H1 (cell line): ENCODE measurements around the gene CLN5. TPM values are rescaled to one million over a fixed set of nuclear protein-coding genes. Genes with fewer than 3 reads are reported as not detected.

Experiments
- CHD7 ChIP-seq: fragments of 300-600 bp; sonication (generic); IDR thresholded peaks from 2 replicates; pipeline ENCODE4 v1.7.1; 2012; ENCODE audit warnings: low read length, moderate library complexity, mild to moderate bottlenecking, inconsistent platforms; ENCODE audit not compliant: insufficient replicate concordance
- FOSL1 ChIP-seq: IDR thresholded peaks from 2 replicates; pipeline ENCODE4 v1.6.1; 2011; ENCODE audit warnings: mild to moderate bottlenecking, low read depth, low read length, moderate library complexity; ENCODE audit not compliant: insufficient read depth
- GTF2F1 ChIP-seq: IDR thresholded peaks from 2 replicates; pipeline ENCODE4 v1.6.1; 2012; ENCODE audit warnings: low read depth, low read length, improper control_type of control experiment, borderline replicate concordance
- HDAC2 ChIP-seq, 2 experiments: fragments of 300-600 bp in 1 of 2; sonication (generic) in 1 of 2; IDR thresholded peaks; 2 replicates each; pipeline ENCODE4 v1.6.1; 2011 to 2012; ENCODE audit warnings: low read depth in 2 of 2, low read length in 2 of 2, mild to moderate bottlenecking in 2 of 2, moderate library complexity in 2 of 2, borderline replicate concordance in 1 of 2, inconsistent platforms in 1 of 2
- KDM1A ChIP-seq: fragments of 200-600, 300-600 bp; sonication (generic); IDR thresholded peaks from 2 replicates; pipeline ENCODE4 v1.7.1; 2016; ENCODE audit warnings: mild to moderate bottlenecking, low read length, borderline replicate concordance
- KDM5A ChIP-seq: fragments of 200-600 bp; IDR thresholded peaks from 2 replicates; pipeline ENCODE4 v1.7.1; 2012; ENCODE audit warnings: mild to moderate bottlenecking, low read length, inconsistent platforms, mixed read lengths
- MAX ChIP-seq: IDR thresholded peaks from 2 replicates; pipeline ENCODE4 v1.6.1; 2012; ENCODE audit warnings: inconsistent platforms
- RXRA ChIP-seq: IDR thresholded peaks from 2 replicates; pipeline ENCODE4 v1.6.1; 2011; ENCODE audit warnings: low read depth, mild to moderate bottlenecking, low read length, moderate library complexity; ENCODE audit not compliant: insufficient read depth
- SIX5 ChIP-seq: IDR thresholded peaks from 2 replicates; pipeline ENCODE4 v1.6.1; 2011; ENCODE audit warnings: mild to moderate bottlenecking, low read depth, low read length
- YY1 ChIP-seq: IDR thresholded peaks from 2 replicates; pipeline ENCODE4 v1.6.1; 2011; ENCODE audit warnings: low read depth, mild to moderate bottlenecking, low read length
- polyA plus RNA-seq, 7 experiments: library from polyadenylated mRNA; depleted of rRNA in 3 of 7; stranded (reverse) in 5 of 7; unstranded in 2 of 7; fragments of >200 nt in 5 of 7; fragments of 200-250 nt in 2 of 7; gene quantifications; 1 replicate in 5 of 7; 2 replicates in 1 of 7; 4 replicates in 1 of 7; pipeline versions ENCODE4 v1.2.1 to v1.2.3, GENCODE V29; 2011 to 2013; ENCODE audit warnings: missing spikeins in 2 of 7, mixed read lengths in 2 of 7
- total RNA-seq: library from RNA; stranded (reverse); fragmentation: NEBNext Ultra II Directional; extraction: Animal tissue kit (Norgen Biotek cat#: 25700); gene quantifications from 2 replicates; pipeline ENCODE4 v1.2.1, GENCODE V29; 2021

The CLN5 gene
- total and polyA plus RNA-seq, 2 of the 8 experiments (the other 6 are each of a cell fraction or from before 2014, with no cell fraction given): 5.3 to 10.1 TPM

- TF ChIP-seq KDM5A: no peak
- peak; percentile 63; the same call in 1 of the 2 replicates for TF ChIP-seq YY1
- TF ChIP-seq GTF2F1: 0 out of 2 replicates have a peak, but pooled peaks have one; percentile 27
- TF ChIP-seq CHD7: no peak
- TF ChIP-seq HDAC2 (IDR thresholded peaks at IDR 0.05; ENCODE audit: borderline replicate concordance in 1 of 2, low read depth in 2 of 2, low read length in 2 of 2): peak in 1 of 2 experiments; percentile 69; a peak in 1 of 4 replicates
- TF ChIP-seq MAX: peak; percentile 64
- no peak for TF ChIP-seq FOSL1
- TF ChIP-seq SIX5: no peak
- TF ChIP-seq KDM1A: no peak
- no peak for TF ChIP-seq RXRA
These were observed 11.7 kb upstream of the CLN5 start (continued) for GRCh38 chr13:76980075-76980718.
